GM23338 (cell line): ENCODE results near the gene TULP1. TPM values are rescaled to one million over a fixed set of nuclear protein-coding genes. Genes with fewer than 3 reads are reported as not detected.
A peak's percentile ranks its signal among the peaks of the same experiment; 100 is the strongest.

ENCODE experiments used
- ATAC-seq: fragments of 200-7000 bp; cut with Tn5 transposase; 3 replicates; pipeline ENCODE4 v1.9.1; 2020
- DNase-seq: peaks from one replicate; pipeline ENCODE4 v3.0.0-alpha.2; 2015; ENCODE audit warnings: low spot score
- H2AFZ ChIP-seq: fragments of 200-600 bp; sonication (generic); 2 replicates; pipeline ENCODE4 v1.8.0; 2016; ENCODE audit warnings: antibody characterized with exemption, mild to moderate bottlenecking, moderate library complexity
- H3F3A ChIP-seq: fragments of 200-600 bp; sonication (generic); replicated peaks from 2 replicates; pipeline ENCODE4 v1.8.0; 2017; ENCODE audit warnings: antibody characterized with exemption, mixed run types, low read depth
- H3K27ac ChIP-seq: fragments of 200-600 bp; sonication (generic); 2 replicates; pipeline ENCODE4 v1.6.1; 2016; ENCODE audit warnings: low read depth
- H3K27me3 ChIP-seq: fragments of 200-600 bp; sonication (generic); 2 replicates; pipeline ENCODE4 v1.8.0; 2016; ENCODE audit warnings: mild to moderate bottlenecking, mixed run types, moderate library complexity; ENCODE audit not compliant: insufficient read depth
- H3K36me3 ChIP-seq: fragments of 200-600 bp; sonication (generic); 2 replicates; pipeline ENCODE4 v1.8.0; 2016; ENCODE audit warnings: mild to moderate bottlenecking; ENCODE audit not compliant: insufficient read depth
- H3K4me1 ChIP-seq: fragments of 200-600 bp; sonication (generic); 2 replicates; pipeline ENCODE4 v1.8.0; 2016; ENCODE audit warnings: mild to moderate bottlenecking, moderate library complexity; ENCODE audit not compliant: insufficient read depth
- H3K4me2 ChIP-seq: fragments of 200-600 bp; sonication (generic); 2 replicates; pipeline ENCODE4 v1.7.1; 2017; ENCODE audit warnings: mixed run types
- H3K4me3 ChIP-seq: fragments of 200-600 bp; sonication (generic); 2 replicates; pipeline ENCODE4 v1.6.1; 2016; ENCODE audit warnings: mixed run types
- H3K79me2 ChIP-seq: fragments of 200-600 bp; sonication (generic); replicated peaks from 2 replicates; pipeline ENCODE4 v1.8.0; 2017; ENCODE audit warnings: mild to moderate bottlenecking; ENCODE audit not compliant: insufficient read depth
- H3K9me2 ChIP-seq: fragments of 200-600 bp; sonication (generic); 2 replicates; pipeline ENCODE4 v1.8.0; 2017; ENCODE audit not compliant: insufficient read depth
- H4K20me1 ChIP-seq: fragments of 200-600 bp; sonication (generic); replicated peaks from 2 replicates; pipeline ENCODE4 v1.8.0; 2017; ENCODE audit warnings: mild to moderate bottlenecking; ENCODE audit not compliant: insufficient read depth
- H3K27ac Mint-ChIP-seq: 2 replicates; pipeline ENCODE4 v1.8.0; 2020; ENCODE audit warnings: inconsistent platforms, mild to moderate bottlenecking, moderate library complexity, mixed read lengths
- H3K27me3 Mint-ChIP-seq: 3 replicates; pipeline ENCODE4 v1.8.0; 2022; ENCODE audit warnings: low read depth, mild to moderate bottlenecking, moderate library complexity, mixed read lengths, inconsistent platforms; ENCODE audit not compliant: insufficient read depth, poor library complexity
- H3K36me3 Mint-ChIP-seq: 3 replicates; pipeline ENCODE4 v1.8.0; 2021; ENCODE audit warnings: low read depth, mild to moderate bottlenecking, inconsistent platforms, moderate library complexity, mixed read lengths
- H3K4me1 Mint-ChIP-seq: 3 replicates; pipeline ENCODE4 v1.8.0; 2020; ENCODE audit warnings: mild to moderate bottlenecking, inconsistent platforms, mixed read lengths
- H3K4me3 Mint-ChIP-seq: 3 replicates; pipeline ENCODE4 v1.8.0; 2021; ENCODE audit warnings: moderate library complexity, mild to moderate bottlenecking, inconsistent platforms, mixed read lengths
- H3K9me3 Mint-ChIP-seq: 3 replicates; pipeline ENCODE4 v1.8.0; 2020; ENCODE audit warnings: moderate library complexity, mild to moderate bottlenecking, inconsistent platforms, mixed read lengths
- CTCF ChIP-seq, 2 experiments: fragments of 200-600 bp in 1 of 2; sonication (generic) in 1 of 2; conservative IDR thresholded peaks; 2 replicates each; pipeline versions ENCODE4 v1.5.1 to v1.6.1; 2016 to 2017; ENCODE audit warnings: antibody characterized with exemption in 2 of 2, low read depth in 2 of 2, mild to moderate bottlenecking in 2 of 2, moderate library complexity in 1 of 2
- ETS1 ChIP-seq: IDR thresholded peaks from 2 replicates; pipeline ENCODE4 v1.6.1; 2016; ENCODE audit warnings: antibody characterized with exemption
- EZH2 ChIP-seq: fragments of 200-600 bp; sonication (generic); IDR thresholded peaks from one replicate; pipeline ENCODE4 v1.8.0; 2017; ENCODE audit warnings: antibody characterized with exemption, mild to moderate bottlenecking, low read depth; ENCODE audit not compliant: unreplicated experiment
- JUNB ChIP-seq: IDR thresholded peaks from one replicate; pipeline ENCODE4 v1.6.1; 2016; ENCODE audit warnings: antibody characterized with exemption; ENCODE audit not compliant: unreplicated experiment
- REST ChIP-seq: IDR thresholded peaks from one replicate; pipeline ENCODE4 v1.6.1; 2018; ENCODE audit warnings: antibody characterized with exemption; ENCODE audit not compliant: unreplicated experiment
- ZNF114 ChIP-seq: fragments of 250-450 bp; sonication (Bioruptor Pico); IDR thresholded peaks from 2 replicates; pipeline ENCODE4 v1.5.0; 2020; ENCODE audit warnings: mild to moderate bottlenecking, moderate library complexity
- polyA plus RNA-seq: library from polyadenylated mRNA; unstranded; fragments of >200 nt; fragmentation: Nextera tagmentation; extraction: Ambion mirVana; gene quantifications from 2 replicates; pipeline ENCODE4 v1.2.1, GENCODE V29; 2016
- total RNA-seq: library from RNA; depleted of rRNA; stranded (reverse); fragments of >200 nt; shearing (Covaris generic); gene quantifications from 2 replicates; pipeline ENCODE4 v1.2.3, GENCODE V29; 2014

The TULP1 gene
- total and polyA plus RNA-seq, 2 experiments from 2014 or later: 3.0 to 3.8 TPM

DNA sequence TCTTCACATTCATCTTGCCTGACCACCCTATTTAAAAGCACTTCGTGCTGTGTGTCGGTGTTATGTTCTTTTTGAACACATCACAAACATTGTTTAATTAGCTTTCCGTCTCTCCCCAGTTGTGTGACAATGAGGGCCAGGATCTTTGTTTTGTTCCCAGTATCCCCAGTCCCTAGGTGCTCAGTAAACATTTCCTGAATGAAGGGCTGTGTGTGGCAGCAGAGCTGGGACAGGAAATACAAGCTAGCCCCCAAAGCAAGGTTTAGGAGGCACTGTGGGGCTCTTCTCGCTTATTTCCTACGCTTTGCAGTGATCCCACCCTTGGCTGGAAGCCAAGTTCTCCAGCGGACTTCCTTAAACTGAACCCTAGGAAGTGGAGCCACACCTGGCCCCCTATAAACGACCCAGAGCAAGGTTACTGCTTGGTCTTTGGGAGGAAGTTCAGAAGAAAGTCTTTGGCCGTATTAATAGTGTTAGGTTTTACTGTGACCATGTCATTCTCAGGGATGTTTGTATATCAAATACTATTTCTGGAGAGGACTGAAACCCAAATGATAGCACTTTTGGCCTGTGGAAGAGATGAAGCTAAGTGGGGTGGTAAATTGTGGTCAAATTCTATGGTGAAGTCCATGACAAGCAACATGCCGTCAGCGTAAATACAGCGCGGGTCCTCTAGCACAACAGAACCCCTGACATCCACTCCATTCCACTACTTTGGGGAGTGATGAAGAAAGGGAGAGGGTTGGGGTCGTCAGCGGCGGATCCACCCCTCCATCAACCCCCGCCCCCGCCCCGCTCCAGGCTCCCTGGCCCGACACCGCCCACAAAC, 61.1 kb downstream of the TULP1 start (continued):
- TF ChIP-seq REST: no peak
- no peak for TF ChIP-seq JUNB
- TF ChIP-seq ETS1: no peak
- TF ChIP-seq ZNF114 (CRISPR knock-in tag): no peak

- no peaks in the 10 kb centered on the region for H3K36me3 ChIP-seq
- no peak overlapping the region for H3K4me3 ChIP-seq
- peaks cover 25% of the 10 kb centered on the region for H3K4me1 Mint-ChIP-seq
- peaks cover 9% of the 10 kb centered on the region; the same call in 1 of the 2 replicates for H3K27me3 ChIP-seq
- H2AFZ ChIP-seq: no peak overlapping the region
- H3K79me2 ChIP-seq: peaks cover 6% of the 10 kb centered on the region; the same call in 1 of the 2 replicates
- ATAC-seq (peak; percentile 62), DNase-seq (peak; percentile 93)
- H3K27ac Mint-ChIP-seq: no peak overlapping the region
- no peak overlapping the region for H3K4me2 ChIP-seq
- H3K36me3 Mint-ChIP-seq: no peaks in the 10 kb centered on the region; the same call in 2 of the 3 replicates
- no peak for TF ChIP-seq EZH2
- TF ChIP-seq CTCF (conservative IDR thresholded peaks at IDR 0.05; ENCODE audit: low read depth in 2 of 2): peak; percentile 72 to 77
- no peaks in the 10 kb centered on the region; the same call in 1 of the 2 replicates for H4K20me1 ChIP-seq
- H3K27me3 Mint-ChIP-seq: peaks cover 6% of the 10 kb centered on the region
- no peak overlapping the region for H3K4me3 Mint-ChIP-seq
- 0 out of 2 replicates have a peak, but pooled peaks cover 3% of the 10 kb centered on the region for H3F3A ChIP-seq
- H3K27ac ChIP-seq: no peak overlapping the region
- peaks cover 22% of the 10 kb centered on the region for H3K4me1 ChIP-seq
- no peaks in the 10 kb centered on the region for H3K9me2 ChIP-seq
- no peaks in the 10 kb centered on the region for H3K9me3 Mint-ChIP-seq
Measured at GRCh38 chr6:35449287-35449881, 63.3 kb downstream of the TULP1 start.
